Lower leg skin (tissue), 3 donors: ENCODE measurements around the gene PTGDS.
A peak's percentile ranks its signal among the peaks of the same experiment; 100 is the strongest.

Source experiments
- CTCF ChIP-seq, 3 donors: fragments of 450-650 bp; IDR thresholded peaks; one replicate each; pipeline ENCODE4 v1.5.1; 2016; ENCODE audit warnings: antibody characterized with exemption in 3 of 3, mild to moderate bottlenecking in 3 of 3, moderate library complexity in 2 of 3
- POLR2A ChIP-seq, 2 donors: fragments of 450-650 bp; IDR thresholded peaks; one replicate each; pipeline ENCODE4 v1.6.1; 2016 to 2017; ENCODE audit warnings: antibody characterized with exemption in 2 of 2, mild to moderate bottlenecking in 1 of 2, moderate library complexity in 1 of 2

DNA sequence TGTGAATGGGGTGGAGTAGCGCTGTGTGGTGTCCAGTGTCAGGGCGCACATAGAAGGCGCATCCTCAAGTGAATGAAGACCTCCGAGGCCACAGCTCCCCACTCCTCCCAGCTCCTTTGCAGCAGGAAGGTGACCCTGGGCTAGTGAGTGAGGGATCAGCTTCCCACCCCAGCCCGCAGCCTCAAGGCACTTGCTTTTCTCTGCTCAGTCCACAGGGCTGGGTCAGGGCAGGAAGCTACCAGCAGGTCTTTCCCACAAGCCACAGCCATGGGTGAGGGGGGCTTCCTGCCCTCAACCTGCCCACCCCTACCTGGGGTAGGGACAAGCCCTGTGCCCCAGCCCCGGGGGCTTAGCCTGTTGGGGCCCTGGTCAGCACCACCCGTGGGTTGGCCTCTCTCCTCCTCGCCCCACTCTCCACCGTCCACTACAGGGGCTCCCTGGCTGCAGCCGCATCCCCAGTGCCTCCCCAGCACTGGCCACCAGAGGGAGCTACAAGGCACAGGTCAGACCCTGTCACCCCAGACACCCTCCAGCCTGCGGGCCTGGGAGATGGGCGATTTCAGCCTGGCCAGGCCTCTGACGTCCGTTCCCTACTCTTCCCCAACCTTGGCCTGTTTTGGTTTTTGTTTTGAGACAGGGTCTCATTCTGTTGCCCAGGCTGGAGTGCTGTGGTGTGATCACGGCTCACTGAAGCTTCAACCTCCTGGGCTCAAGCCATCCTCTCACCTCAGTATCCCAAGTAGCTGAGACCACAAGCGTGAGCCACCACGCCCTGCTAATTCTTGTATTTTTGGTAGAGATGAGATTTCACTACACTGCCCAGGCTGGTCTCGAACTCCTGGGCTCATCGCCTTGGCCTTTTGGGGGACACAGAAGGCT, 52.0 kb downstream of the PTGDS start:
- TF ChIP-seq CTCF (IDR thresholded peaks at IDR 0.05) (peak in 1 of 3 donors; percentile 70), POLR2A (IDR thresholded peaks at IDR 0.05) (no peak)
